ENCODE results near the gene ACSS1.

- TF ChIP-seq CTCF (IDR thresholded peaks at IDR 0.05) (no peak), POLR2A (IDR thresholded peaks at IDR 0.05) (no peak)
These were observed 25.3 kb downstream of the ACSS1 start for GRCh38 chr20:25032478-25033264.
